Measurements from ENCODE around the gene DLGAP1. TPM values are rescaled to one million over a fixed set of nuclear protein-coding genes. Genes with fewer than 3 reads are reported as not detected.

DLGAP1 gene
- polyA plus RNA-seq, 1 experiment: 0.09 TPM

DNA sequence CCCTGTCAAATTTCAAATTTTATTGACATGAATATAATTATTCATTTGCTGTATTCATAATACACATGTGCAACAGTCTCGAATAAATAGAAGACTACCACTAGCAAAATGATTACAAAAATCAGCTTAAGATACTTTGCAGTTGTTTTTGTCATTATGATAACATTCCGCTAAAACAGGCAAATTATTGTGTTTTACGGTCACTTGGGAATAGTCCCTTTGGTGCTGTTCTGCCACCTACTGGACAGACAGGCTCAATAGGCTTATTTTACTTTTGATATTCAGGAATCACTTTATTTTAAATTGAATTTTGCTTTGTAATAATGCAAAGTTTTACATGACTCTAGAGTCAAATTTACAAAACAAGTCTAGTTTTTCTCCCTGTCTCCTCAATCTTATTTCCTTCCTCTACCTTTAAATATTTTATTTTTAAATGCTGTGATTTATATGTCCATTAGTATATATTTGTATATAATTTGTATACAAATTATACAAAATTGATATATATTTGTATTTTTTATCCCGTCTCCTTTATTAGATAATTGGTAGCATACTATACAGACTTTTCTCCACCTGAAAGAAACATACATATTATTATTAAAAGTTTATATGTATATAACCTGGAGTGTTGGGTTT is 456.3 kb downstream of the DLGAP1 start:
- no peak overlapping the region for H3K4me3 ChIP-seq (ENCODE audit: low read depth, low read length)
- ChIA-PET CTCF (interaction anchor here (0.6 to 2.8 kb wide), 46 partner anchors 12 to 718 kb away, joined by 3 to 49 read pairs (median 4); no protein-coding TSS in a partner anchor), POLR2A (no interaction called here)
- TF ChIP-seq, protein P1, sequence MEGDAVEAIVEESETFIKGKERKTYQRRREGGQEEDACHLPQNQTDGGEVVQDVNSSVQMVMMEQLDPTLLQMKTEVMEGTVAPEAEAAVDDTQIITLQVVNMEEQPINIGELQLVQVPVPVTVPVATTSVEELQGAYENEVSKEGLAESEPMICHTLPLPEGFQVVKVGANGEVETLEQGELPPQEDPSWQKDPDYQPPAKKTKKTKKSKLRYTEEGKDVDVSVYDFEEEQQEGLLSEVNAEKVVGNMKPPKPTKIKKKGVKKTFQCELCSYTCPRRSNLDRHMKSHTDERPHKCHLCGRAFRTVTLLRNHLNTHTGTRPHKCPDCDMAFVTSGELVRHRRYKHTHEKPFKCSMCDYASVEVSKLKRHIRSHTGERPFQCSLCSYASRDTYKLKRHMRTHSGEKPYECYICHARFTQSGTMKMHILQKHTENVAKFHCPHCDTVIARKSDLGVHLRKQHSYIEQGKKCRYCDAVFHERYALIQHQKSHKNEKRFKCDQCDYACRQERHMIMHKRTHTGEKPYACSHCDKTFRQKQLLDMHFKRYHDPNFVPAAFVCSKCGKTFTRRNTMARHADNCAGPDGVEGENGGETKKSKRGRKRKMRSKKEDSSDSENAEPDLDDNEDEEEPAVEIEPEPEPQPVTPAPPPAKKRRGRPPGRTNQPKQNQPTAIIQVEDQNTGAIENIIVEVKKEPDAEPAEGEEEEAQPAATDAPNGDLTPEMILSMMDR (IDR thresholded peaks at IDR 0.05; ENCODE audit: low read depth, low read length): peak; percentile 88
- no peak overlapping the region for H3K27ac ChIP-seq (ENCODE audit: low read depth, low read length)
- peak; percentile 30 for DNase-seq (ENCODE audit: low read depth, low spot score)
- H3K27me3 ChIP-seq (ENCODE audit: control insufficient read depth, insufficient read depth, low read length): no peaks in the 10 kb centered on the region
- H3K9me3 ChIP-seq (ENCODE audit: control insufficient read depth, insufficient read depth, low read length): no peaks in the 10 kb centered on the region

DNA sequence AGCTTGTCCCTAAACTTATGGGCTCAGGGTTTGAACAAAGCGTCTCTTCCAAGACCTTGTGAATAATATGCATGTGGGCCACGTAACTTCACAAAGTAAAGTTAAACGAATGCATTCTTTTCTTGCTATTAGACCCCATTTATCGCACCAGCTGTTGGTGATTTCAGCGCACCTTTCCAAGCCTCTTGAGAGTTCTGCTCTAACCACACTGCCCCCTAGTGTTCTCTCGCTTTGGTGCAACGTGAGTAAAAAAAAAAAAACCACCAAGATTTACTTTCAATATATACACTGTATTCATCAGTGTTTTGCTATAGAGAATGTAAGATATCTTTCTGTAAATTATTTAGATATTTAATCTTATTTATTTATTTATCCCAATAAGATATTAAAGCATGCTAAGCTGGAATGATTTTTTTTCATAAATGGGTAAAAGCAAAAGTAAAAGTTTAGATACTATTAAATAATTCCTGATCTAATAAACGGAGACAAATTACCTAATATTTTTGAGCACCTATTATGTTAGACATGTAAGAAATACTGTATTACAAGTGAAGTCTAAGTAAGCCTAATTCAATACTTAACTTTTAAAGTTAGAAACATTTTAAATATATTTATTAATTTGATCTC is 459.5 kb downstream of the DLGAP1 start:
- no peak overlapping the region for H3K4me3 ChIP-seq (ENCODE audit: low read depth, low read length)
- ChIA-PET CTCF (interaction anchor here (0.5 to 4.2 kb wide), 102 partner anchors 9 to 1711 kb away, joined by 3 to 114 read pairs (median 4); no protein-coding TSS in a partner anchor), POLR2A (no interaction called here)
- TF ChIP-seq, protein P1 (IDR thresholded peaks at IDR 0.05; ENCODE audit: low read depth, low read length): peak; percentile 93
- no peaks in the 10 kb centered on the region for H3K27me3 ChIP-seq (ENCODE audit: control insufficient read depth, insufficient read depth, low read length)
- no peaks in the 10 kb centered on the region for H3K9me3 ChIP-seq (ENCODE audit: control insufficient read depth, insufficient read depth, low read length)
- no peak overlapping the region for H3K27ac ChIP-seq (ENCODE audit: low read depth, low read length)
- DNase-seq (ENCODE audit: low read depth, low spot score): peak; percentile 54

DNA sequence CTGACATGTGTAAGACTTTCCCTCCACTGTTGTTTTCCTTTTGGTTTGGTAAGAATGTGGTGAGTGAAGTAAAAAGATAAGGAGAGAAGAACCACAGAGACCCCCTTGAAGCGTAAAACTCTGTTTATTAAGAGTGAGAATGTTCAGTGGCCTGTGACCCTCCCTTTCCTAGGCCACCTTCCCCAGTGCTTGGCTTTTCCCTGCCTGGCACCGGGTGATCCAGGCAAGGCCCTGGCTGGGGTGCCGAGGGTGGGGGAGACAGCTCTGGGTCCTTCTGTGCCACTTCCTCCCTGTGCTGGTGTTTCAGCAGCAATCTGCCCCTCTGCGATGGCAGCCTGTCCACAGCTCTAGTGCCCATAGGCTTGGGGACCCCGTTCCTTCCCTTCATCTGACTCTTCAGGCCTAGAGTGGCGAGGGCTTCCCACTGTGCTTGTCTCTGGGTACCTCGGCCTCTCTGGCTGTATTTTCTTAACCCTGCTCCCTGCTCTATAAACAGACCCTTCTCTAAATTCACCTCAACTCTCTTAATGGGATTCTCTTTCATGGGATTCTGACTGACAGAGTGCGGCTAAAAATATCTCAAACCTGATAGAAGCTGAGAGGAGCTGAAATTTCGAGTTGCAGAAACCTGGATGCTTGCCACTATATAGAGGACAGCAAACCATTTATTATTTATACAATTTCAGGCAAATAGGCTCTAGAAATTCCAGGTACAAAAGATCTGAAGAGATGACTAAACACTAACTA is 461.0 kb downstream of the DLGAP1 start:
- POLR2A ChIA-PET: interaction anchor here (0.7 kb wide), 1 partner anchor 619 kb away, joined by 3 read pairs; no protein-coding TSS in a partner anchor
- no peaks in the 10 kb centered on the region for H3K27me3 ChIP-seq (ENCODE audit: control insufficient read depth, insufficient read depth, low read length)
- H3K4me3 ChIP-seq (ENCODE audit: low read depth, low read length): no peak overlapping the region
- no peak overlapping the region for H3K27ac ChIP-seq (ENCODE audit: low read depth, low read length)
- H3K9me3 ChIP-seq (ENCODE audit: control insufficient read depth, insufficient read depth, low read length): no peaks in the 10 kb centered on the region
- CTCF ChIA-PET: interaction anchor here (0.7 to 4.2 kb wide), 31 partner anchors 8 to 713 kb away, joined by 3 to 114 read pairs (median 6); no protein-coding TSS in a partner anchor
- DNase-seq (ENCODE audit: low read depth, low spot score): no peak
- TF ChIP-seq, protein P1 (IDR thresholded peaks at IDR 0.05; ENCODE audit: low read depth, low read length): no peak

GRCh38 chr18:3985664-3986063 is 469.4 kb downstream of the DLGAP1 start:
- ChIA-PET POLR2A (interaction anchor here (1.0 kb wide), 1 partner anchor 238 kb away, joined by 4 read pairs; no protein-coding TSS in a partner anchor), CTCF (interaction anchor here (0.7 to 6.4 kb wide), 4 partner anchors 10 to 283 kb away, joined by 4 to 59 read pairs (median 30); no protein-coding TSS in a partner anchor)
- Histone ChIP-seq H3K27ac (ENCODE audit: low read depth, low read length) (peak overlapping the region; percentile 78), H3K9me3 (ENCODE audit: control insufficient read depth, insufficient read depth, low read length) (no peaks in the 10 kb centered on the region), H3K4me3 (ENCODE audit: low read depth, low read length) (no peak overlapping the region), H3K27me3 (ENCODE audit: control insufficient read depth, insufficient read depth, low read length) (no peaks in the 10 kb centered on the region)
- peak; percentile 59 for DNase-seq (ENCODE audit: low read depth, low spot score)
- TF ChIP-seq, protein P1 (IDR thresholded peaks at IDR 0.05; ENCODE audit: low read depth, low read length): peak; percentile 19; the same call in 1 of the 2 replicates

Data from AG04450 (cell line).